ENCODE measurements around the gene GGCX.
A peak's percentile ranks its signal among the peaks of the same experiment; 100 is the strongest.
"Not testable (repeated sequence)": the region's sequence is repeated elsewhere in the genome, so short reads cannot be mapped to it uniquely, and the experiment has no call there.

The GGCX gene

DNA sequence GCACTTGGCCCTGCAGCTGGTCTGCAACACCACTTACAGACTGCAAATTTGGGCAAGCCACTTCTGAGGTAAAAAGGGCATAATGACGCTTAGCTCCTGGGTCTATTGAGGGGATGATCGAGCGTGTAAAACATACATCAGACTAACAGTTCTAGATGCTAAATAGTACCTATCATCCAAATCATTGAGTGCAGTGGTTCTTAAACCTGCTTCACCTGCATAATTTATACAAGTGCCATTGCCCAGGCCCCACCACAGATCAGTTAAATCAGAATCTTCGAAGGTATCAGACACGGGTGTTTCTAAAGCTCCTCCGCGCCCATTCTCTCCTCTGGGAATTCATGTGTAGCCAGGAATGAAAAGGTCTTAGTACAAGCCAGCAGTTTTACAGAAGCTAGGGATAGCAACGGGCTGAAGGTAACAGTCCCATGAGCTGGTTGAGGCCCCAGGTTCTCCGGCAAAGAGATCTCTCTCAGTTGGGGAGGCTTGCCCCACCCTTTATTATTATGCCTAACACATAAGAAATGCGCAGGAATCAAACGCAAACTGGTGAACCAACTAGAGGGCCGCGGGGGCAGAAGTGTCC, 33.5 kb upstream of the GGCX start:
- no peak for DNase-seq (ENCODE audit: low spot score)

DNA sequence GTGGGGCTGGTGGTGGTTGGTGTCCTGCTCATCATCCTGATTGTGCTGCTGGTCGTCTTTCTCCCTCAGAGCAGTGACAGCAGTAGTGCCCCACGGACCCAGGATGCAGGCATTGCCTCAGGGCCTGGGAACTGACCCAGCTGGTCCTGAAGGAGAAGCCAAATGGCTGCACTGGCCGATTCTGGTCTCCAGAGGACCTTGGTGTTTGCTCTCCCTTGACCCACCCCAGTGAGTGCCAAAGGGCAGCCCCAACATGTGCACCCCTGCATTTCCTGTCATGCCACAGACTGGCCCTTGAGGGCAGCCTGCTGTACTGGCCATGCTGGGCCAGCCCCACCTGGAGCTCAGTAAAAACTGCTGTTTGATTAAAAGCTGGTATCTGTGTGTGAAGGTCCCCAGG, 31.7 kb upstream of the GGCX start:
- no peak for DNase-seq (ENCODE audit: low spot score)

DNA sequence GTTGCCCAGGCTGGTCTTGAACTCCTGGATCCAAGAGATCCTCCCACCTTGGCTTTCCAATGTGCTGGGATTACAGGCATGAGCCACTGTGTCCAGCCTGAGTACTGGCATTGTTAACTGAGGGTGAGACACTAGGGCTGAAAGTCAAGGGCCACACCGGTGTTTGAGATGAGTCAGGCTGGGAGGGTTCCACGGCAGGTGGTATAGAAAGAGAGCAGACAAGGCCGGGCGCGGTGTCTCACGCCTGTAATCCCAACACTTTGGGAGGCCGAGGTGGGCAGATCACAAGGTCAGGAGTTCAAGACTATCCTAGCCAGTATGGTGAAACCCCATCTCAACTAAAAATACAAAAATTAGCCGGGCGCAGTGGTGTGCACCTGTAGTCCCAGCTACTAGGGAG, 31.0 kb upstream of the GGCX start:
- not testable (repeated sequence) for DNase-seq (ENCODE audit: low spot score)

DNA sequence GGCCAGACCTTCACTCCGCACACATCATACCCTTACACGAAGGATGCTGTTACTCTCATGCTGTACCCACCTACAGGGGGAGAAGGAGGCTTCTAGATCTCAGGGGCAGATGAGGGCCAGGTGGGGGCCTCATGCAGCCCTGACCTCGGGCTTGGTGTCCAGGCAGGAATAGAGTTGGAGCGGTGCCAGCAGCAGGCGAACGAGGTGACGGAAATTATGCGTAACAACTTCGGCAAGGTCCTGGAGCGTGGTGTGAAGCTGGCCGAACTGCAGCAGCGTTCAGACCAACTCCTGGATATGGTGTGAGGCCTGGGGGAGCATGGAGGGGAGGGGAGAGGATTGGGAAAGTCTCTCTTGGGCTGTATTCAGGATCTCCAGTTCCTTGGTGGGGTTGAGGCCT, 30.3 kb upstream of the GGCX start:
- DNase-seq (ENCODE audit: low spot score), result no peak

DNA sequence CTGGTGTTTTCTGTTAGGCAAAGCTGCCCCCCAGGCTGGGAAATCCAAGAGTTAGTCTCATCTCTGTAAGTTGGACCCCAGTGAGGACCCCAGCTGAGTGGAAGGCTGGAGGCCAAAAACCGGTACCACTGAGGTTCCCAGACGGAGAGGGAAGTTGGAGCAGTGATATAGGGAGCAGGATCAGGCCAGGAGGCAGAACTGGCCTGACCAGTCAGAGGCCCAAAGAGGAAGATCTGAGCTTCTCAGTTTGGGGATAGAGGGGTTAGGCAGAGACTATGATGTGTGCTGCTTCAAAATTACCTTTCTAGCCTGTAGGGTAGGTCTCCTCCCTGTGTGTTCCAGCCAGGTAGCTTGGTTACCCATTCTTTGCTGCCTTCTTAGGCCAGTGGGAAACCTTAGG, 29.7 kb upstream of the GGCX start:
- DNase-seq (ENCODE audit: low spot score), result no peak

DNA sequence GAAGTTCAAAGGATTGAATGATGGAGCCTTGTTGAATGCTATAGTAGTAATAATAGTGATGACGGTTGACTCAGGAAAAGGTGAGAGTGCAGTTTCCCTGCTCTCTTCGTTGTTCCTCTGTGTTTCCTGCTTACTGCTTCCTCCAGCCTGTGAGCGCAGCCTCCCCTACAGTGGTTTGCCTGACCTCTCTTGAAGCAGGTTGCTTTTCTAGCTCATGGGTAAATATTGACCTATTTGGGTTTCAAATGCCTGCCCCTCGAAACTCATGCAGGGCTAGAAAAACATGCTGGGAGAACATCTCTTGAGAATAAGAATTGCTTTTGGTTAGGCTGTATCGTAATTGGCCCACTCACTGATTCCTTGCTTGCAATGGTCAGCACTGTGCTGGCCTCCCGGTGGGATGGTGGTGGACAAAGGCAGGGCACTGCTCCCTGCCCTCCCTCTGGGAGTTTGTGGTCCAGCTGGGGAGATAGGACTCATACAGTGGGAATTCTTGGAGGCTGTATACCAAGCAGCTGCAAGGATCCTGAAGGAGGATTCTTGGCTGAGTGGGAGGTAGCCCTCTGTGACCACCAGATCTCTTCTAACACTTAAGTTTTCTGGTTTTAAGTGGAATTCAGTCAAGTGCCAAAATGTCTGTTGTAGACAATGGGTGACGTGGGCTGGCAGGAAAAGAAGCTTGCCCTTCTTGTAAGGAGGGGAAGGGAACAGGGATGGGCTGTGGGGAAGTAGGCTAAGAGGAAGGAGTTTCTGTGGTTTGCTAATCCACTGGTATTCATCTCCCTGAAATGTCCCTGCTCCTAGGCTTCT, 28.9 kb upstream of the GGCX start:
- no peak for DNase-seq (ENCODE audit: low spot score)

DNA sequence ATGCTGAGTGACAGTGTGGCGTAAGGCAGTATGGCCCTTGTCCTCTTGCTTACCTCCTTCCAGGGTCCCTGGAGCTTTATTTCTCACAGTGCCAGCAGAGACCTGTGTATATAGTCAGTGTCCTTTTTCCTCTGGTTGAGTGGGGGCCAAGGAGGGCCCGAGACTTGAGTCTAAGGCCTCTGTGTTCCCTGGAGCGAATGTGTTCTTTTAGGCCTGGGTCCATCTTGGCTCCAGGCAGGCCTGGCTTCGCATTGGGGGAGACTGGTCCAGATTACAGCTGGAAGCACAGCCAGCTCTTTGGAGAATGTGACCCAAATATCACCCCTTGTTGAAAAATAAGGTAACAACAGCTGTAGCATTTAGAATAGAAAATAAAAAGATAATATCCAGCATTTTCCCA, 27.9 kb upstream of the GGCX start:
- no peak for DNase-seq (ENCODE audit: low spot score)

DNA sequence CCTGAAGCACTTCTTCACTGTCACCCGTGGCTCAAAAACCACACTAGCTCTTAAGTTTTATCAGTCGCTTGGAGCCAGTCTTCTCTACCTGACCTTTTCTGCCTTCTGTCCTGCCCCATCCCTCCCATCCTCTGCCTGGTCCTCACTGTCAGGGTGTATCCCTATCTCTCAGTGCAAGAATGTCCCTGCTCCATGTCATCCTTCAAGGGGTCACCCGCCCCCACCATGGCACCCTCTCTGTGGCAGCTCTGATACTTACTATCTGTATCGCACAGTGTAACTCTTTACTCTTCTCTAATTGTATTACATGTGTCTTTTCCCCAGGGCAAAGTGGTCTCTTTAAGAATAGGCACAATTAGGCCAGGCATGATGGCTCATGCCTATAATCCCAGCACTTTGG, 27.4 kb upstream of the GGCX start:
- no peak for DNase-seq (ENCODE audit: low spot score)

DNA sequence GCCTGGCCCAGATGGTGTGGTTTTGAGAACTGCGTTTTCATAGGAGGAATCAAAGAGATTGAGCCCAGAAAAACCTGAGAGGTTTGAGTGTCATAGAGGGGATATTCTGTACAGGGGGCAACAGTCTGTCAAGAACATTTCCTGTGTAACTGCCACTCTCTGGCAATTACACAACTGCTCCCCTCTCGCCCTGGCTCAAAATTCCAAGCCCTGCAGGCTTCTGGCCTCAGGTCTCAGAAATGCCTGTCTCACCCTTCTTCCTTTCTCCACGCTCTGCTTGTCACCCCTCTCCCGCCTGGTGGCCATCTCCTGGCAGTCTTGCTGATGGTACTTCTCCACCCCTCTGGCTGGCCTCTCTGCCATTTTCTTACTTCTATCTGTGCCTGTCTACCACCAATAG, 26.9 kb upstream of the GGCX start:
- no peak for DNase-seq (ENCODE audit: low spot score)

DNA sequence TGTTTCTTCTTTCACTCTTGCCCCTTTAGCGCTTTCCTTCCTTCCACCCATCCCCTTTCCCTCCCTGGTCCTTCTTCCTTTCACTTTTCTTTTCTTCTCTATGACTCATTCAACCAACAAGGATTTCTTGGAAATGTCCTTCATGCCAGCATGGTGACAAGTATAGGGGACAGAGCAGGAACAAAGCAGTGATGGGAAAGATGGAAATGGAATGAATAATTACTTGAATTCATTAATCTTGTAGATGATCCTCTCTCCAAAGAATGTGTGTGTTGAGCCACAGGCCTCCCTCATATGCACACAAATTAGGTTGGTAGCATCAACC, 24.4 kb upstream of the GGCX start:
- no peak for DNase-seq (ENCODE audit: low spot score)

DNA sequence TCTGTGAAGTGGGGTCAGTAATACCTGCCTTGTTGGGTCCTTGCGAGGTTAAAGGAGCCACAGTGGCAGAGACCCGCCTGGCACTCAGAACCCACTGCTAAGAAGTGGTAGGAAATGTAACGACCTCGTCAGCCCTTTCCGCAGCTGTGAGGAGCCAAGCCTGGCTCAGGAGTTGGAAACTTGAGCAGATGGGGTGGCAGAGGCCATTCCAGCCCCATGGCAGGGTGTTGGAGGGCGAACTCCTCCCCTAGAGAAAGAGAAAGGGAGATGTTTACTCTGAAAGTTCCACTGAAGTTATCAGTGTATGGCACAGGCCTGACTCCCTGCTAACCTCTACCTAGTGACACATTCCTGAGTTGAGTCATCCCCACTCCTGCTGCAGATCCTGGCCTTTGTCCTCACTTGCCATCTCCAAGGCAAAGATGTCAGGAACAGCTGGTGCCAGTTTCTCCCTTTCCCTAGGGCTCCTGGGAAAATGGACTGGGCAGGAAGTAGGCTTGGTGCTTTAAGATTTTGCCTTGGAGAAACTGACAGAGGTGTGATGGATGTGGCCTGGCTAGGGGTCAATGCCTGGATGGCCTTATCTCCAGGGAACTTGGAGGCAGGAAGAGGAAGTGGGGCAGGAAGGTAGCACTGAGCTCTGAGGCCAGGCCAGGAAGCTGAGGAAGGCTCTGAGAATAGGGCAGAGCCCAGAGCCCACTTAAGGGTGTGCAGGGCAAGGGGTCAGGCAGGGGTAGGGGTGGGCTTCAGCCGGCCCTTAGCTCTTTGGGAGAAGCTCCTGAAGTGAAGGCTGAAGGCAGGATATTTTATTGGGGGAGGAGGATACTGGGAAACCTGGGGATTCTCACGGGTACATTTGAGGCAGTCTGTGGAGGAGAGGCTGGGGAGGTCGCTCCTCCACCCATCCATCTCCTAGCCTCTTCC, 23.8 kb upstream of the GGCX start:
- DNase-seq (ENCODE audit: low spot score), result peak; percentile 49

DNA sequence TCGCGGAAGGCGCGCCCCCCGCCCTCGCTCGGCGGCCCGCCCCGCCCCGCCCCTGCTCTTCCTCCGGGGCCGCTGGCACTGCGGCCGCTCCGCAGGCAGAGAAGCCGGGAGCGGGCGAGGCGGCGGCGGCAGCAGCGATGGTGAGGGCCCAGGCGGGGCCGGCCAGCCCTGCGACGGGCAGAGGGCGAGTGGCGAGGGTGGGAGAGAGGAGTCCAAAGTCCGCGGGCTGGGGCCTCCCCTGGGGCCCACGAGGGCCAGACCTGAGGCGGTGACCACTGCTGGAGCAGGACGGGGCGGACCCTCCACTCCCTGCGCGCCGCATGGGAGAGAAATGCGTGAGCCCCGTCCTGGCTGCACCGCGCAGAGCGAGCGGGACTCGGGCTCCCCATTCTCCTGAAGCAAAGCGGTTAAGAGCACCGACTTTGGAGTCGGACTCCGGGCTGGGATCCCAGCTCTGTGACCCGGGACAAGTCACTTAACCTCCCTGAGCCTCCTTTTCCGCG, 23.1 kb upstream of the GGCX start, which contains the start of gene VAMP5:
Gene VAMP5 (plus strand): TSS at position 78 of the 503 bp plus-strand sequence. CDS start 60 bp downstream, at position 138.
- DNase-seq (ENCODE audit: low spot score), result no peak

DNA sequence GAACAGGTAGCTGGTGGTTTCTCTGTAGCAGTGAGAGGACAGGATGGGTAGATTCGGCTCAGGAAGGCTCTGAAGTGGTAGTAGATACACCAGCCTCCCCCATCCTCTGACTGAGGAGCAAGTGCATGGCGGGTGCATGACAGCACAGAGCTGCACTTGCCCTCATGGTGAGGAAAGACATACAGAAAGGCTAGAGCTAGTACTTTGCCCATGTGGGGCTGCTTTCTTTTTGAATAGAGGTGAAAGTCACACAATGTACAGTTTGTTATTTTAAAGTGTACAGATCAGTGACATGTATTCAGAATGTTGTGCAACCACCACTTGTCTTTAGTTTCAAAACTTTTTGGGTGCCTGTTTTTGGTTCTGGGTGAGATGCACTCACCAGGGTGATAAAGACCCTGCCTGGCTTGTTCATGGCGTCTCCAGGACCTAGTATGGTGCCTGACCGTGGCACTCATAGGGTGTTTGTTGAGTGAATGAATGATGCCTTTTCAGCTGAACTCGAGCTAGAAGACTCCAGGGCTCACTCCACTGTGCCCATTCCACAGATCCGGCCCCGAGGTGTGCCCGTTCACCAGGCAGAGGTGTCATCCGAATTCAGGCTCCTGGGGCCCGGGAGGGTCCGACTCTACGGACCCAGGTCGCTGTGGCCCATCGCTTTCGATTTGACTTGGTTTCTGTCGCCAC, 22.5 kb upstream of the GGCX start:
- no peak for DNase-seq (ENCODE audit: low spot score)

DNA sequence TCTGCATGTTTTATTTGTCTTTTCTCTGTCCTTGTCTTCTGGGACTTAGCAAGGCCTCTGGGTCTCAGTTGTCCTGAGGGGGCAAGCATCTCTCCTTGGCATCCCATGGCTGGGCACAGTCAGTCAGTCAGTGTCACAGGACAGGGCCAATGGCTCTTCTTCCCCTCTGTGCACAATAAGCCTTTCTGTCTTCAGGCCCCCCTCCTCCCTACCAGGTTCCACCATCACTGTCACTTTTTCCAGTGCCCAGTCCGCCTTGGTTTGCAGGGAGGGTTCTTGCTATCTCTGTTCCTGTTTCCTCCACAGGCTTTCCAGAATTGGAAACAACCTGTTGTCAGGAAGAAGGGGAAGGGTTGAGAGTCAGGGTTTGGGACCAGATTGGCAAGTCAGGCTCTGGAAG, 21.2 kb upstream of the GGCX start:
- DNase-seq (ENCODE audit: low spot score), result no peak

DNA sequence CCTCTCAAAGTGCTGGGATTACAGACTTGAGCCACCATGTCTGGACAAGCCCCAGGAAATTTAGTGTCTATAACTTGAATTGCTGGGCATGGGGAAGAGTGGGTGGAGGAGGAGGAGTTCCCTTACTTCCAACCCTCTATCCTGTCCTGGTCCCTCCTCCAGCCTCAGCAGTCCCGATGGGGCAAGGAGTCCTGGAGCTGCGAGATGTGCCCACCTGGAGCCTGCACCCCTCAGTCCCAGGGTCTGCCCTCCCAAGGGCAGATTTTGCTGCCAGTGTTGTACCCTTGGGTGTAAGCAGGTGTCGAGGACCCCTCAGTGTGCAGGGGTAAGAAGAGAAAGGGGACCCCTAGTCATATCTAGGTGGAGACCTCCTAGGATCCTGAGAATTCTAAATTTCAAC, 18.9 kb upstream of the GGCX start:
- DNase-seq (ENCODE audit: low spot score), result no peak

DNA sequence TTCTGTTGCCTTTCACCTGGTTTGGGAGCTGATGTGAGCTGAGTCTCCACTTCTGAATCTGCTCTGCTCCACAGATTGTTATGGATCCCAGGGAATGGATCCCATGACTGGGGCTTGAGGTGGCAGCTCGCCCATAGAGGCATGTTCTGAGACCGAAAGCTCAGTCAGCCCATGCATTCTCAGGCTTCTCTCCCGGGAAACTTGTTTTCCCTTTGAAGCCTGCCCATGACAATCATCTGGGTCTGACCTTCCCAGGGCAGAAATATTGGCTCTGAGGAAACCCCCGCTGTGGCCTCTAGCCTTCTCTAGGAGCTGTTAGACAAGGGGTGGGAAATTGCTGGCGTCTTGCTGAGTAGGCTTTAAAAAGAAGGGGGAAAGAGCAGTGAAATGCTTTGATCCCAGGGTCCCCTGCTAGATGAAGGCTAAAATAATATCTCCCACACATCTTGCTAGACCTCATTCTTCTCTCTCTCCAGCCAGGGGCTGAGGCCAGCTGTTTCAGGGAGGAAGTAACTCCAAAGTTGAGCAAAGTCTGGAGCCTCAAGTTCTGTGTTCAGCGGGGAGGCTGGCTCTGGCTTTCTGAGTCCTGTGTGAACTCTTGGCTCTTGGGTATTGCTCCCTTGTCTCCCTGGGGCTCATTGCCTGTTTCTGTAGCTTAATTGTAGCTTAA, 18.1 kb upstream of the GGCX start:
- no peak for DNase-seq (ENCODE audit: low spot score)

DNA sequence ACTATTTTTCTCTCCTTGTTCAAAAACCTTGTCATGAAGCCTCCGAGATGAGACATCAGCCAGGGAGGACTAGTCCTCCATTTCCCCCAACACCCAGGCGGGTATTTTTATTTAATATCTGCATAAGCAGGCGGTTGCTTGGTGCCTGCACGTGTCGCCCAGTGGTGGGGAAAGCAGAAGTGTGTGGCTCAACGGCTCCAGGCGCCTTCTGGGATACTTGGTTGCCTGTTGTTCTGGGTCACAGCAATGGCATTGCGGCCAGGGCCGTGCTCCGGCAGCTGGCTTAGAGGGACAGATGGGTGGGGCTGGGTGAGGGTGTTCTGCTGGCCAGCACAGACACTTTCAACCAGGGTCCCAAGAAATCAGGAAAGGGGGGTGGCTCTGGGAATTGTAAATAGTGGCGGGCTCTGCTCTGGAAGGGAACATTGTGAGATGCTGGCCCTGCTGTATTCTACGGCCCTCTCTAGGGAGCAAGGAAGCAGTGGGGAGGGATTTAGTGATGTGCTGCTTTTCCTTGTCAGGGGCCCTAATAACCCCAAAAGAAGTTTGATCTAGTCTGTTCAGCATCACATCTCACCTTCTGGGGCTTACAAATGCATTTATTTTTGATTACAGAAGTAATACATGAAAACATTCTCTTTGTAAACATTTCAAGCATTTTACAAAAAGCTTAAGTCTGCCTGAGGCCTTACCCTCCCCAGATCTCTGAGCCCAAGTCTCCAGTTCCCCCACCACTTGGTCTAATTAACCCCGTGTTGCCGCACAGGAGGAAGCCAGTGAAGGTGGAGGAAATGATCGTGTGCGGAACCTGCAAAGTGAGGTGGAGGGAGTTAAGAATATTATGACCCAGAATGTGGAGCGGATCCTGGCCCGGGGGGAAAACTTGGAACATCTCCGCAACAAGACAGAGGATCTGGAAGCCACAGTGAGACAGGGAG, 17.2 kb upstream of the GGCX start:
- DNase-seq (ENCODE audit: low spot score), result peak; percentile 18

DNA sequence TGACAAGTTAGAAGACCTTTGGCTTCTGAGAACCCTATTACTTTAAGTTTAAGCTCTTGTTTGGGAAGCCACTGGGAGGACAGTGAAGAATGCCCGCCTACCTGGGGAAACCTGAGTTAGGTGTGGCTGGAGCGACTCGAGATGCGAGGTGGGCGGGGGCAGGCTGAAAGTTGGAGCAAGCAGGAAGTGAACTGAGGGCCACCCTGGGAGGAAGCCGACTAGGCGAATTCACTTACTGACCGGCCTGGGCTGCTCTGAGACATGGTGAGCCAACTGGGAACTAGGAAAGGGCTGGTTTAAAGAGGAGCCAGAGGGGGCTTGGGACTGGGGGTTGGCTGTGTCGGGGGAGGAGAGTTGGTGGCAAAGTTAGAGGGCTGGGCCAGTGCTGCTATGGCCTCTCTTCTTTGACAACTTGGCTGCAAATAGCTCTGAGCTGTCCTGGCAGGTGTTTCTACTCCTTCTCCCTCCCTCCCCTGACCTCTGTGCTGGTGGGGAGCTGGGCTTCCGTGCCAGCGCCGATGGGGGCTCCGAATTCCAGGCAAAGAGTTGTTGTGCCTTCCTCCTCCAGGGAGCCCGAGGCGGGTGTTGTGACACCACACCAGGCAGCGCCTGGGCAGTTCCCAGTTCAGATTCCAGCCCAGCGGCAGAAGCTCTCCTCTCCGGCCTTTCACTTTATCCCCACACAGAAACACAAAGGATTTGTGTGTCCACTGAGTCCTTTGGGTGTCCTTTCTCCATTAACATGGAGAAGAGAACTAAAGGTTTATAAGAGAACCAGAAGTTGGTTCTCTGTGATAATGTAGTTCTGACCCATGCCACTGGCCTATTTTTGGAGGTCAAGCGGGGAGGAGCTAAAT, 16.3 kb upstream of the GGCX start, which contains the start of gene VAMP8:
Gene VAMP8 (plus strand): TSS at position 201 of the 857 bp plus-strand sequence. CDS start 61 bp downstream, at position 262.
- DNase-seq (ENCODE audit: low spot score), result peak; percentile 46

DNA sequence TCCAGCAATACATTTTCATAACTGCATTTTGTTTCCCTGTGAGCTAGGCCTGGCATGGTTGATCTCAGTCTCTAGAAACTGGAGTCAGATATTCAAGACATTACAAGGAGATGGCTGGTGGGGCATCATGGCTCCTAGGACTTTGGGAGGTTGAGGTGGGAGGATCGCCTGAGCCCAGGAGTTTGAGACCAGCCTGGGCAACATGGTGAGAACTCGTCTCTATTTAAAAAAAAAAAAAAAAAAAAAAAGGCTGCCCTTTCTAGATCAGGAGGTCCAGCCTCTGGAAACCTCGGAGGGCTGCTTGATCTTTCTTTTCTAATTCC, 15.7 kb upstream of the GGCX start:
- no peak for DNase-seq (ENCODE audit: low spot score)

Measured in hematopoietic multipotent progenitor cell treated with erythropoietin and hydrocortisone succinate and interleukin-3 and kit ligand, for 17 days (in vitro differentiated cells).